Lower leg skin (tissue), 4 donors: ENCODE measurements around the gene SLC26A3. TPM values are rescaled to one million over a fixed set of nuclear protein-coding genes. Genes with fewer than 3 reads are reported as not detected.

ENCODE experiments used
- DNase-seq, 2 donors: peaks; one replicate each; pipeline ENCODE4 v3.0.0-alpha.2; 2019; ENCODE audit warnings: low spot score in 2 of 2
- H3K4me3 ChIP-seq: fragments of 200-600 bp; sonication (generic); 2 replicates; pipeline ENCODE4 v1.5.1; 2017; ENCODE audit warnings: mild to moderate bottlenecking, low read depth; ENCODE audit not compliant: poor library complexity, severe bottlenecking
- CTCF ChIP-seq, 3 donors: fragments of 450-650 bp; IDR thresholded peaks; one replicate each; pipeline ENCODE4 v1.5.1; 2016; ENCODE audit warnings: antibody characterized with exemption in 3 of 3, mild to moderate bottlenecking in 3 of 3, moderate library complexity in 2 of 3
- POLR2A ChIP-seq, 2 donors: fragments of 450-650 bp; IDR thresholded peaks; one replicate each; pipeline ENCODE4 v1.6.1; 2016 to 2017; ENCODE audit warnings: antibody characterized with exemption in 2 of 2, mild to moderate bottlenecking in 1 of 2, moderate library complexity in 1 of 2
- WGBS, 2 donors: methylation state at CpG; one replicate each; pipeline ENCODE4 v1.1.5; 2018; 5-methylcytosine and 5-hydroxymethylcytosine counted together
- intact Hi-C: fragments of 100-400 bp; cut with DNase I; formaldehyde crosslinking; loops from one replicate; pipeline ENCODE4 v1.15.0; 2023; ENCODE audit warnings: low total_unique reads
- total RNA-seq, 4 donors: library from RNA; depleted of rRNA; stranded (reverse); fragments of >200 nt; gene quantifications; one replicate each; pipeline ENCODE4 v1.1.0, GENCODE V29; 2016

The SLC26A3 gene
- total RNA-seq, 4 donors from 2014 or later: 0.13 TPM; not detected in 3

- 91 to 93% methylated on average over 16 of the region's 16 CpGs for WGBS, 2 donors
- H3K4me3 ChIP-seq: no peak overlapping the region
- DNase-seq: no peak
- intact Hi-C loops: no loop called here
- TF ChIP-seq CTCF (IDR thresholded peaks at IDR 0.05) (no peak), POLR2A (IDR thresholded peaks at IDR 0.05) (no peak)
Observed at GRCh38 chr7:107843184-107843583, 40.2 kb upstream of the SLC26A3 start.

GRCh38 chr7:107842213-107842612, 39.2 kb upstream of the SLC26A3 start:
- intact Hi-C loops: no loop called here
- TF ChIP-seq CTCF (IDR thresholded peaks at IDR 0.05) (no peak), POLR2A (IDR thresholded peaks at IDR 0.05) (no peak)
- H3K4me3 ChIP-seq: no peak overlapping the region
- no peak for DNase-seq
- 95 to 97% methylated on average over 3 of the region's 3 CpGs for WGBS, 2 donors

GRCh38 chr7:107838816-107839565, 36.0 kb upstream of the SLC26A3 start:
- WGBS, 2 donors: 87 to 88% methylated on average over 5 of the region's 5 CpGs
- TF ChIP-seq POLR2A (IDR thresholded peaks at IDR 0.05): no peak
- no peak for TF ChIP-seq CTCF (IDR thresholded peaks at IDR 0.05)
- no peak overlapping the region for H3K4me3 ChIP-seq
- no peak for DNase-seq
- intact Hi-C loops: no loop called here

GRCh38 chr7:107838024-107838601, 35.1 kb upstream of the SLC26A3 start:
- TF ChIP-seq POLR2A (IDR thresholded peaks at IDR 0.05): no peak
- TF ChIP-seq CTCF (IDR thresholded peaks at IDR 0.05): no peak
- H3K4me3 ChIP-seq: no peak overlapping the region
- intact Hi-C loops: no loop called here
- whole genome bisulfite sequencing, 2 donors: 86 to 88% methylated on average over 3 of the region's 3 CpGs
- no peak for DNase-seq

GRCh38 chr7:107837145-107837512, 34.1 kb upstream of the SLC26A3 start:
- intact Hi-C loops: no loop called here
- no peak for DNase-seq
- 0 to 63% methylated on average over 1 of the region's 1 CpG for WGBS, 2 donors
- H3K4me3 ChIP-seq: no peak overlapping the region
- TF ChIP-seq CTCF (IDR thresholded peaks at IDR 0.05) (no peak), POLR2A (IDR thresholded peaks at IDR 0.05) (no peak)
